D721Med (cell line): Measurements from ENCODE around the gene SNTA1.

Source experiments
- DNase-seq: peaks from one replicate; pipeline ENCODE4 v3.0.0; 2011; ENCODE audit warnings: low spot score; ENCODE audit not compliant: insufficient read length
- FAIRE-seq: peaks from 2 replicates; lab custom pipeline; 2011; peaks lifted over from hg19 to GRCh38; lab: Jason Lieb, UNC
- TF ChIP-seq, protein P1 (sequence below): IDR thresholded peaks from 2 replicates; pipeline ENCODE4 v1.5.1; 2012; ENCODE audit warnings: mild to moderate bottlenecking, control low read depth; ENCODE audit not compliant: insufficient read depth; ENCODE audit errors: missing control alignments

SNTA1 gene

DNA sequence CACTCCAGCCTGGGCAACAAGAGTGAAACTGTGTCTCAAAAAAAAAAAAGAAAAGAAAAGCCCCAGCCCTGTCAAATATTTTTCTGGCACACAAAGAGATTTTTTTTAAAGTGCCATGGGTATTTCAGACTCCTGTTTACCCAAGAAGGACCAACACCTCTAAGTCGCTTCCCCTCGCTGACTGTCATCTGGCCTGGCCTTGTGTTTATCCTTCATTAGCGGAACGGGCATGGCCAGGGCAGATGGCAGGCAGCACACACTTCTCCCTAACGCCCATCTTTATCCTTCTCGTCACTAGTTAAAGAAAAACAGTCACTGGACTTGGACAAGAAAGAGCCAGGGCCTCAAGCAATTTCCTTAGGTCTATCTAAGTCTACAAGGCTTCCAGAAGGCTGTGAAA is 39.0 kb upstream of the SNTA1 start:
- FAIRE-seq (no peak), DNase-seq (no peak)
- TF ChIP-seq, protein P1, sequence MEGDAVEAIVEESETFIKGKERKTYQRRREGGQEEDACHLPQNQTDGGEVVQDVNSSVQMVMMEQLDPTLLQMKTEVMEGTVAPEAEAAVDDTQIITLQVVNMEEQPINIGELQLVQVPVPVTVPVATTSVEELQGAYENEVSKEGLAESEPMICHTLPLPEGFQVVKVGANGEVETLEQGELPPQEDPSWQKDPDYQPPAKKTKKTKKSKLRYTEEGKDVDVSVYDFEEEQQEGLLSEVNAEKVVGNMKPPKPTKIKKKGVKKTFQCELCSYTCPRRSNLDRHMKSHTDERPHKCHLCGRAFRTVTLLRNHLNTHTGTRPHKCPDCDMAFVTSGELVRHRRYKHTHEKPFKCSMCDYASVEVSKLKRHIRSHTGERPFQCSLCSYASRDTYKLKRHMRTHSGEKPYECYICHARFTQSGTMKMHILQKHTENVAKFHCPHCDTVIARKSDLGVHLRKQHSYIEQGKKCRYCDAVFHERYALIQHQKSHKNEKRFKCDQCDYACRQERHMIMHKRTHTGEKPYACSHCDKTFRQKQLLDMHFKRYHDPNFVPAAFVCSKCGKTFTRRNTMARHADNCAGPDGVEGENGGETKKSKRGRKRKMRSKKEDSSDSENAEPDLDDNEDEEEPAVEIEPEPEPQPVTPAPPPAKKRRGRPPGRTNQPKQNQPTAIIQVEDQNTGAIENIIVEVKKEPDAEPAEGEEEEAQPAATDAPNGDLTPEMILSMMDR, result no peak

DNA sequence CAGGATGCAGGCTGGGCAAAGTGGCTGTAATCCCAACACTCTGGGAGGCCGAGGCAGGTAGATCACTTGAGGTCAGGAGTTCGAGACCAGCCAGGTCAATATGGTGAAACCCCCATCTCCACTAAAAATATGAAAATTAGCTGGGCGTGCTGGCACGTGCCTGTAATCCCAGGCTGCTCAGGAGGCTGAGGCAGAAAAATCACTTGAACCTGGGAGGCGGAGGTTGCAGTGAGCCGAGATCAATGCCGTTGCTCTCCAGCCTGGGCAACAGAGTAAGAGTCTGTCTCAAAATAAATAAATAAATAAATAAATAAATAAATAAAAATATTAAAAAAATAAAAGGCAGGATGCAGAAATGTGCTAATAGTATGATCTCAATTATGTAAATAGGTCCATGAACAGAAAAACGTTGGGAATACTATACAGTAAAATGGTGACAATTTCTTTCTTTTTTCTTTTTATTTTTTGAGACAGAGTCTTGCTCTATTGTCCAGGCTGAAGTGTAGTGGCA is 37.9 kb upstream of the SNTA1 start:
- FAIRE-seq (no peak), DNase-seq (no peak)
- TF ChIP-seq, protein P1, result no peak

DNA sequence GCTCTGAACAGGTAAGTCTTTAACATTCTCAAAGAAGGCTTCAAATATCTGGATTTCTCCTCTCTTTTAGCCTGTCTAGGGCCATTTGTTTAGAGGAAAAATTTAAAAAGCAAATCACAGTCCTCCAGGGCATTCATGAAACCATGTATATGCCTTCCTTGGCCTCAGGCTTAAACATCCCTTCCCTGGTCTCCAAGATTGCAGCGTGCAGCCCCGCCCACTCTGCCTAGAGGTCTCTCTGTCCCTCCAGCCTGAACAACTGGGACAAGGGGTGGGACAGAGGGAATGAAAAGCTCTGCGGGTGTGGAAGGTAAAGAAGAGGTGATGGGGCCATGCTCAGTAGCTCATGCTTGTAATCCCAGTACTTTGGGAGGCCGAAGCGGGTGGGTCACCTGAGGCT is 36.5 kb upstream of the SNTA1 start:
- DNase-seq, result no peak
- TF ChIP-seq, protein P1, result no peak
- FAIRE-seq, result no peak

DNA sequence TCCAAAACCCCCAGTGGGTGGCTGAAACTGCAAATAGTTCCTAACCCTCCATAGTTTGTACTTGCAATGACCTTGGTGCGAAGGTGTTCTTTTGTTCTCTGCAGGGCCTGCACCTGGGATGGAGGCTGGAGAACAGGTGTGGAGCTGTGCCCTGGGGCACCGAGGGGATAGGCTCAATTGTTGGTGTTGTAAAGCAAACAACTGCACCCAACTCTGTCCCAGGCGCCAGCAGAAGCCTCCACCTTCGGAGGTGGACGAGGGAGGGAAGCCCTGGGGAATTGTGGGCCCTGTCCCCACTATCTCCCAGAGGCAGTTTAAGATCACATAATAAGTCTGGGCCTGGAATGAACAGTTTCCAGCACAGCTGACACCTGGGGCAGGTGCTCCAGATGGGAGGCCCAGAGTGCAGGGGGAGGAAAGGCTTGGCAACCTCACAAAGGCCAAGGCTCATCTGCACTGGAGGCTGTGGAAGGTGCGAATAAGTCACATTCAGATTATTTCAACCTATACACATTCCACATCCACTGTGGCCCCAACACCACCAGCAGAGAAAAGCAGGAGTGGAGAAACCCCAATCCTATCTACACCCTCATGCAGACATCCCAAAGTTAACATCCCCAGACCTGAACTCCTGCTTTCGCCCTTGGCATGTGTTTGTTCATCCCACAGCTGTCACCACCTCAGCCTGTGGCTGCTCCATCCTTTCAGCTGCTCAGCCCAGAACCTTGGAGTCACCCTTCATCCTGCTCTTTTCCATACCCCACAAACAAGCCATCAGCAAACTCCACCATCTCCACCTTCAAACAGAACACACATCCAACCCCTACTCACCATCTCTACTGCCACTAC is 34.0 kb upstream of the SNTA1 start:
- FAIRE-seq (no peak), DNase-seq (no peak)
- TF ChIP-seq, protein P1, result no peak

DNA sequence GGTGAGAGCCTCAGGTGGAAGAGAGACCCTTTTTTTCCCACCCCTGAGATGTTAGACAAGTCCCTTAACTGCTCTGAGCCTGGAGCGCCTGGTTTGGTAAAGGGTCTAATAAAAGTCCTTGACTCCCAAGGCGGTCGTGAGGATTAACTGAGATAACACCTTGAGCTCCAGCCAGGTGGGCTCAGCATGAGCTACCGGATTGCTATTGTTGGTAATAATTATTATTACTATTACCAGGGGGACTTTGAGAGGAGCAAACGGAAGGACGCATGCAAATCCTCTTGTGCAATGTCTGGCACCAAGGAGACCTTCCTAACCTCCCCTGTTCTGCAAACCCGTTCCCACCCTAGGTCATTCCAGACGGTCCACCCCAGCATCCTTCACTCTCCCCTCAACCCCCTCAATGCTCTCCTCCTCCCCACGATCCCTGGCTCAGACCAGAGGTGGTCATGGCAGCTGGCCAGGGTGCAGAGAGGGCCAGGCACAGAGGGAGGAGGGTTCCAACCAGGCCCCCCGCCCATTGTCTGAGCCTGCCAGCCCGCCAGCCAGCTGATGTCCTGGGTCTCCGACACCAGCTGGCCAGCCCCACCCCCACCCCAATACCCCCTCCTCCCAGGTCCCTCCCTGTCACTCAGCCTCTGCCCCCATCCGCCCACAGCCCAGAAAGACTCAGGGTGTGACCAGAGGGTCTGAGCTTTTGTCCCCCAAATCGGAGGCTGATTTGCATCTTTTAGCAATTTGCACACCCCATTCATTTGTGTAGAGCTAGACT is 32.0 kb upstream of the SNTA1 start:
- TF ChIP-seq, protein P1, result no peak
- DNase-seq, result no peak
- FAIRE-seq, result no peak

DNA sequence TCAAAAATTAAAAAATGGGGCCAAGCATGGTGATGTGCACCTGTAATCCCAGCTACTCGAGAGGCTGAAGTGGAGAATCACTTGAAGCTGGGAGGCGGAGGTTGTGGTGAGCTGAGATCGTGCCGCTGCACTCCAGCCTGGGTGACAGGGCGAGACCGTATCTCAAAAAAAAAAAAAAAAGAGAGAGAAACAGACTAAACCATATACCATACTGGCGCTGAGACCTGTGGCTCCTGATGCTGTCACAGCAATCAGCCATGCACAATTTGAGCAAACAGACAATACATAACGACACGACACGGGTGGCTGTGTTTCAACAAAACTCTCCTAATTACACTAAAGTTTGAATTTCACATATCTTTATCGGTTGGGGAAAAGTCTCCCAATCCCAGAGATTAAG is 31.4 kb upstream of the SNTA1 start:
- FAIRE-seq (no peak), DNase-seq (no peak)
- TF ChIP-seq, protein P1, result no peak
